AG09319 (cell line): Measurements from ENCODE around the gene PDGFA.

Experiments
- DNase-seq: peaks from one replicate; pipeline ENCODE4 v3.0.0-alpha.2; 2010; ENCODE audit warnings: low read depth; ENCODE audit errors: extremely low read depth
- CTCF ChIP-seq: IDR thresholded peaks from 2 replicates; pipeline ENCODE4 v1.5.1; 2011; ENCODE audit warnings: low read depth, mild to moderate bottlenecking, inconsistent platforms, low read length, moderate library complexity

The PDGFA gene

DNA sequence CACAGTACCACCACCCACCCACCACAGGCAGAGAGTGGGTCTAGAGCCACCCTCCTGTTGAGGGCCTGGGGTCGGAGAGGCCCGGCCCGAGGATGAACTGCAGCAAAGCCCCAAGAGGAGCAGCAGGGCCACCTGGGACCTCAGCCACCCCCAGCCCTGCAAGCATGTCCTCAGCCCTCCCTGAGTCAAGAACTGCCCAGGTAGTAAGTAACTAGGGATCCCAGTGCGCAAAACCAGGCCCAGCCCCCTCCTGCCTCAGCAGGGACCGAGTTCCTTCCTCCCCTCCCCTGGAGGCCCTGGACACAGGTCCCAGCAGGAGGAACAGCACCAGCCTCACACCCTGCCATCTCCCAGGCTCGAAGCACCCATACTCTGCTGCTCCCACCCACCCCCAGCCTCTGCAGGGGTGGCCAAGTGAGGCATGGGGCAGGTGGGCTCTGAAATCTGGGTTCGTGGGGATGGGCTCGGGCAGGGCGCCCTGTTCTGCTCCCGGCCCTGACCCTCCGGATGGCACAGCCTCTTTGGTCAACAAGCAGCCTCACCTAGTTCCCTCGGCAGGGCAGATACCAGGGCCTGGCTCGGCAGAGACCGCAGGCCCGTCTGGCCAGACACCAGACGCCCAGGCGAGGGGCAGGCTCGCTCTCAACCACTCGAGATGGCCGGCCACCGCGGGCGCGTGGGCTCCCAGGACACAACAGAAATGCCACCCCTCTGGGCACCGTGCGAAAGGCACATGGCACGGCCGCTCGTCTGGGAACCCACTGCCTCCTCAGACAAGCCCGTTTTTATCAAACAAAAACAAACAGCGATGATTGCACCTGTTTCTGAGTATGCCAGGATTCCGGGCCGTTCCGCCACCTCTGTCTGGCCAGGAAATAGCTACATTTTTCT is 15.2 kb downstream of the PDGFA start:
- no peak for DNase-seq
- no peak for TF ChIP-seq CTCF

DNA sequence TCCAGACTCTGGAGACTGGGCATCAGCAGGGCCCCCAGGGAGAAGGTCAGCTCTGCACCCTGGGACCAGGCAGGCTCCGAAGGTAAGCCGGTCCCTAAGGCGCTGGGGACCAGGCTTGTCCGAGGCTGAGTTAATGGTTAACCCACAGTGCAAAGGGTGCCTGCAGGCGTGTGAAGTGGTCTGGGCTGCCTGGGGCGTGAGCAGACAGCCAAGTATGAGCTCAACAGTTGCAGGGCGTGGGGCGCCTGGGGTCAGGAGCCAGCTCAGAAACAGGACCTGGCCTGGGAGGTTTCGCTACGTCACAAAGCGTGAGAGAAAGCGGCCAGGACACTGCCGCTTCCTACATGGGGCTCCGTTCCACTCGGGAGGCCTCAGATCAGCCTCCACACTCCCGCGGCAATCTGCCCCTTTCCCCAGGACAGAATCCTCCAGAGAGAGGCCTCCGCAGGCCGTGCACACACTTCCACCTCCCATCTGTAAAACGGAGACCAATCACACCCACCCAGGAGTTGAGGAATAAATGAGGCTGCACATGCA is 16.0 kb downstream of the PDGFA start:
- no peak for TF ChIP-seq CTCF
- no peak for DNase-seq

DNA sequence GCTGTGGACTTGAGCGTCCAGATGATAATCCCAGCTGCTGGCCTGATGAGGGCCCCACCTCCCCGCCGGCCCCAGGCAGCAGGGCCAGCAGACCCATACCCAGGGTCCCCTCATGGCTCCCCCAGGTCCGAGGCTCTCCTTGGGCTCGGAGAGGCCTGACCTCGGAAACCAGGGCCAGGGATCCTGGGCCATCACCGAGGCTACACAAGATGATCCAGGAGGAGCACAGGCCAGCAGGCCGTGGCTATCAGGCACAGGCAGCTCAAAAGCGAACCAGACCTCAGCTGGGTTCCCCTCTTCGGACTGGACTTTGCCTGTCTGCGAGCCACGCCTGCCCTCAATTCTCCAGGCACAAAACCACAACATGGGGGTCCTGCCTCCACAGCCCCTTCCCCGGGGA is 17.4 kb downstream of the PDGFA start:
- TF ChIP-seq CTCF = no peak
- no peak for DNase-seq

DNA sequence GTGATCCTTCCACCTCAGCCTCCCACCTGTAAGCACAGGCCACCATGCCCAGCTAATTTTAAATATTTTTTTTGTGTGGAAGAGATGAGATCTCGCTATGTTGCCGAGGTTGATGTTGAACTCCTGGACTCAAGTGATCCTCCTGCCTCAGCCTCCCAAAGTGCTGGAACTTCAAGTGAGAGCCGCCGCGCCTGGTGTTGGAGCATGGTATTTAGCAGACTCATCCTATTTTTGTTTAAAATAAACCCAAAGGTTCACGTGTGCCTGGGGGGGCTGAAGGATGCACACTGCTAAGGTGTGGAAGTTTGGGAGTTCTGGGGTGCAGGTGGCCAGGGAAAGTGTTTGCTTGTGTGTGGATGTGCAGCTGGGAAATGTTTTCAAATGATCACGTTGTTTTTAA is 18.1 kb downstream of the PDGFA start:
- DNase-seq = no peak
- TF ChIP-seq CTCF = no peak

GRCh38 chr7:500521-501420 is 18.9 kb downstream of the PDGFA start:
- TF ChIP-seq CTCF = no peak
- no peak for DNase-seq

DNA sequence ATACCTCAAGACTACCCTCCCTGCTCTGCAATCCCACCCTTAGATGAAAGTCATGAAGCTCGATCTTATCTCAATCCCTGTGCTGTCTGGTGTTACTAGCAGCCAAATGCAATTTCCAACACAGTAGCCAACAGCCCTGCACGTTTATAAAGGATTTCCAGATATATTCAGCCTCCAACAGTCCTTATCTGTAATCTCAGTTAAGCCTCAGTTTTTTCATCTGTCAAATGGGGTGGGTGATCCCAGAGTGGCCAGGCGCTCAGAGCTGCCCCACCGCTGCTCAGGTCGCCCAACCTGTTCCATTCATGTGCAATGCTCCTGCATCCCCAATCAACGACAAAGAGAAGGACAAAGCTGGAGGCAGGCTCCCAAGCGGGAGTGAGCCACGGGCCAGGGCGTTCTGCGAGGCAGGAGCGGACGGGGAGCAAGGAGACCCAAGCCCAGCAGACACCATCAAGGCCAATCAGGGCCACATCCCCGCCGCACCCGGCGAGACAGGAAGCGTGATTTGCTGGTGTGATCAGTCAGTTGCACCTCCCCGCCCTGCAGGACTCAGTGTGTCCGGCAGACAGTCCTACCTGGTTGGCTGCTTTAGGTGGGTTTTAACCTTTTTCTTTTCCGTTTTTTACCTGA is 19.7 kb downstream of the PDGFA start:
- DNase-seq = no peak
- TF ChIP-seq CTCF = no peak
